HG02759 (cell line): ENCODE measurements around the gene MCM3.

Experiments
- ATAC-seq: cut with Tn5 transposase; IDR thresholded peaks from one replicate; pipeline ENCODE4 v1.9.1; 2021; ENCODE audit warnings: mild to moderate bottlenecking, moderate library complexity; ENCODE audit not compliant: unreplicated experiment

The MCM3 gene

GRCh38 chr6:52284460-52285176, at the start of gene MCM3:
MCM3 (minus strand) TSS chr6:52284742; CDS start chr6:52284674, 68 bp downstream.
- ATAC-seq = peak; percentile 97

GRCh38 chr6:52333840-52334200, 49.3 kb upstream of the MCM3 start:
- ATAC-seq = no peak

GRCh38 chr6:52331793-52332457, 47.4 kb upstream of the MCM3 start:
- no peak for ATAC-seq

- ATAC-seq = no peak
These were observed 45.9 kb upstream of the MCM3 start for GRCh38 chr6:52330470-52330869.

- ATAC-seq = no peak
These were observed 44.2 kb upstream of the MCM3 start for GRCh38 chr6:52328729-52329128.

GRCh38 chr6:52328303-52328662, 43.7 kb upstream of the MCM3 start:
- ATAC-seq = no peak

GRCh38 chr6:52326540-52327364, 42.2 kb upstream of the MCM3 start:
- ATAC-seq = peak; percentile 47

GRCh38 chr6:52325695-52326471, 41.3 kb upstream of the MCM3 start:
- no peak for ATAC-seq

GRCh38 chr6:52324189-52324588, 39.6 kb upstream of the MCM3 start:
- ATAC-seq = no peak

GRCh38 chr6:52317841-52318581, 33.5 kb upstream of the MCM3 start:
- ATAC-seq = peak; percentile 99

- no peak for ATAC-seq
These were observed 32.7 kb upstream of the MCM3 start for GRCh38 chr6:52317211-52317610.

- ATAC-seq = no peak
These were observed 30.2 kb upstream of the MCM3 start for GRCh38 chr6:52314752-52315151.

GRCh38 chr6:52312461-52312860, 27.9 kb upstream of the MCM3 start:
- no peak for ATAC-seq

GRCh38 chr6:52310932-52311331, 26.4 kb upstream of the MCM3 start:
- no peak for ATAC-seq

GRCh38 chr6:52307900-52308372, 23.4 kb upstream of the MCM3 start:
- ATAC-seq = no peak

GRCh38 chr6:52306972-52307870, 22.7 kb upstream of the MCM3 start:
- ATAC-seq = no peak

GRCh38 chr6:52305948-52306767, 21.6 kb upstream of the MCM3 start:
- ATAC-seq = peak; percentile 76

GRCh38 chr6:52305411-52305810, 20.9 kb upstream of the MCM3 start:
- ATAC-seq = peak; percentile 17
